WERI-Rb-1 (cell line): ENCODE measurements around the gene LTBP1.

Experiments used
- DNase-seq: peaks from one replicate; pipeline ENCODE4 v3.0.0-alpha.2; 2020
- H3K27ac ChIP-seq: fragments of 250-450 bp; sonication (Bioruptor Pico); 2 replicates; pipeline ENCODE4 v1.5.1; 2020; ENCODE audit warnings: mild to moderate bottlenecking, moderate library complexity
- H3K27me3 ChIP-seq: fragments of 250-450 bp; sonication (Bioruptor Pico); 2 replicates; pipeline ENCODE4 v1.5.1; 2021; ENCODE audit warnings: mild to moderate bottlenecking, low read depth, moderate library complexity; ENCODE audit not compliant: insufficient read depth, severe bottlenecking
- H3K36me3 ChIP-seq: fragments of 250-450 bp; sonication (Bioruptor Pico); 2 replicates; pipeline ENCODE4 v1.5.1; 2020; ENCODE audit warnings: mild to moderate bottlenecking, moderate library complexity
- H3K4me3 ChIP-seq: 2 replicates; pipeline ENCODE4 v1.5.1; 2011; ENCODE audit warnings: low read depth, mild to moderate bottlenecking, control low read depth, low read length
- H3K9me3 ChIP-seq: fragments of 250-450 bp; sonication (Bioruptor Pico); 2 replicates; pipeline ENCODE4 v1.5.1; 2021; ENCODE audit warnings: mild to moderate bottlenecking, moderate library complexity; ENCODE audit not compliant: severe bottlenecking
- TF ChIP-seq, protein P1 (sequence below): IDR thresholded peaks from 2 replicates; pipeline ENCODE4 v1.5.1; 2011; ENCODE audit warnings: low read depth, mild to moderate bottlenecking, control low read depth, inconsistent platforms, low read length

LTBP1 gene

GRCh38 chr2:33108483-33109443 lies 162.0 kb downstream of the LTBP1 start:
- Histone ChIP-seq H3K9me3 (no peaks in the 10 kb centered on the region), H3K27ac (no peak overlapping the region), H3K27me3 (no peaks in the 10 kb centered on the region), H3K36me3 (no peaks in the 10 kb centered on the region), H3K4me3 (no peak overlapping the region)
- TF ChIP-seq, protein P1, sequence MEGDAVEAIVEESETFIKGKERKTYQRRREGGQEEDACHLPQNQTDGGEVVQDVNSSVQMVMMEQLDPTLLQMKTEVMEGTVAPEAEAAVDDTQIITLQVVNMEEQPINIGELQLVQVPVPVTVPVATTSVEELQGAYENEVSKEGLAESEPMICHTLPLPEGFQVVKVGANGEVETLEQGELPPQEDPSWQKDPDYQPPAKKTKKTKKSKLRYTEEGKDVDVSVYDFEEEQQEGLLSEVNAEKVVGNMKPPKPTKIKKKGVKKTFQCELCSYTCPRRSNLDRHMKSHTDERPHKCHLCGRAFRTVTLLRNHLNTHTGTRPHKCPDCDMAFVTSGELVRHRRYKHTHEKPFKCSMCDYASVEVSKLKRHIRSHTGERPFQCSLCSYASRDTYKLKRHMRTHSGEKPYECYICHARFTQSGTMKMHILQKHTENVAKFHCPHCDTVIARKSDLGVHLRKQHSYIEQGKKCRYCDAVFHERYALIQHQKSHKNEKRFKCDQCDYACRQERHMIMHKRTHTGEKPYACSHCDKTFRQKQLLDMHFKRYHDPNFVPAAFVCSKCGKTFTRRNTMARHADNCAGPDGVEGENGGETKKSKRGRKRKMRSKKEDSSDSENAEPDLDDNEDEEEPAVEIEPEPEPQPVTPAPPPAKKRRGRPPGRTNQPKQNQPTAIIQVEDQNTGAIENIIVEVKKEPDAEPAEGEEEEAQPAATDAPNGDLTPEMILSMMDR = no peak
- no peak for DNase-seq

- TF ChIP-seq, protein P1 = no peak
- Histone ChIP-seq H3K27me3 (no peaks in the 10 kb centered on the region), H3K4me3 (no peak overlapping the region), H3K27ac (no peak overlapping the region), H3K36me3 (no peaks in the 10 kb centered on the region), H3K9me3 (no peaks in the 10 kb centered on the region)
- no peak for DNase-seq
Measured at GRCh38 chr2:33110461-33110860, 163.7 kb downstream of the LTBP1 start.

GRCh38 chr2:33111002-33111446 lies 164.3 kb downstream of the LTBP1 start:
- H3K4me3 ChIP-seq = no peak overlapping the region
- H3K27me3 ChIP-seq = no peaks in the 10 kb centered on the region
- TF ChIP-seq, protein P1 = no peak
- H3K36me3 ChIP-seq = no peaks in the 10 kb centered on the region
- no peak overlapping the region for H3K27ac ChIP-seq
- no peaks in the 10 kb centered on the region for H3K9me3 ChIP-seq
- no peak for DNase-seq

DNA sequence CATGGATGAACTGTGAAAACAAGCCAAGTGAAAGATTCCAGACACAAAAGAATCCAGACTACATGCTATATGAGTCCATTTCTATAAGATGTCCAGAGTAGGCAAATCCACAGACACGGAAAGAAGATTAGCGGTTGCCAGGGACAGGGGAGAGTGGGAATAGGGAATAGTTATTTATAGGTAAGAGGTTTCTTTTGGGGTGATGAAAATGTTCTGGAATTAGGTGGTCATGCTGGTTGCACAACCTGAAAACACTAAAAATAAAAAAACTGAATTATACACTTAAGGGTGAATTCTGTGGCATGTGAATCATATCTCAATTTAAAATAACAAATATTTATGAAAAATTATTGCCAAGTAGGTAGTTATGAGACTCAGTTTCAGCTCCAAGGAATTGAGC lies 168.4 kb downstream of the LTBP1 start:
- no peak overlapping the region for H3K4me3 ChIP-seq
- H3K9me3 ChIP-seq = no peaks in the 10 kb centered on the region
- no peak overlapping the region for H3K27ac ChIP-seq
- TF ChIP-seq, protein P1 = no peak
- H3K27me3 ChIP-seq = no peaks in the 10 kb centered on the region
- DNase-seq = no peak
- no peaks in the 10 kb centered on the region for H3K36me3 ChIP-seq

- no peak for DNase-seq
- TF ChIP-seq, protein P1 = no peak
- Histone ChIP-seq H3K4me3 (no peak overlapping the region), H3K9me3 (no peaks in the 10 kb centered on the region), H3K27ac (no peak overlapping the region), H3K27me3 (no peaks in the 10 kb centered on the region), H3K36me3 (no peaks in the 10 kb centered on the region)
Measured at GRCh38 chr2:33115728-33116127, 169.0 kb downstream of the LTBP1 start.
